NK-92 (cell line): ENCODE measurements around the gene CADM3.

Source experiments
- DNase-seq: peaks from one replicate; lab custom pipeline; 2025; ENCODE audit not compliant: unreplicated experiment; lab: John Stamatoyannopoulos, UW

The CADM3 gene

DNA sequence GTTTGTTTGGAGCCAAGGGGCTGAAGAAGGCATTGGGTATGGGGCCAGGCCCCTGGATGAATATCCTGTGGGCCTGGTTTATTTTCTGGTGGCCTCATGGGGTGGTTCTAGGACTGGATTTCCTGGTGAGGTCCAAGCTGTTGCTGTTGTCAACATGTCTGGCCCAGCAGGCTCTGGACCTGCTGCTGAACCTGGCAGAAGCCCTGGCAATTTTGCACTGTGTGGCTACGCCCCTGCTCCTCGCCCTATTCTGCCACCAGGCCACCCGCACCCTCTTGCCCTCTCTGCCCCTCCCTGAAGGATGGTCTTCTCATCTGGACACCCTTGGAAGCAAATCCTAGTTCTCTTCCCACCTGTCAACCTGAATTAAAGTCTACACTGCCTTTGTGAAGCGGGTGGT lies 34.7 kb downstream of the CADM3 start:
- no peak for DNase-seq

- no peak for DNase-seq
Measured at GRCh38 chr1:159207080-159207479, 35.7 kb downstream of the CADM3 start.

GRCh38 chr1:159207774-159208173 lies 36.4 kb downstream of the CADM3 start:
- no peak for DNase-seq

- no peak for DNase-seq
Measured at GRCh38 chr1:159208175-159208825, 36.9 kb downstream of the CADM3 start.

GRCh38 chr1:159209061-159209460 lies 37.6 kb downstream of the CADM3 start:
- DNase-seq: no peak

DNA sequence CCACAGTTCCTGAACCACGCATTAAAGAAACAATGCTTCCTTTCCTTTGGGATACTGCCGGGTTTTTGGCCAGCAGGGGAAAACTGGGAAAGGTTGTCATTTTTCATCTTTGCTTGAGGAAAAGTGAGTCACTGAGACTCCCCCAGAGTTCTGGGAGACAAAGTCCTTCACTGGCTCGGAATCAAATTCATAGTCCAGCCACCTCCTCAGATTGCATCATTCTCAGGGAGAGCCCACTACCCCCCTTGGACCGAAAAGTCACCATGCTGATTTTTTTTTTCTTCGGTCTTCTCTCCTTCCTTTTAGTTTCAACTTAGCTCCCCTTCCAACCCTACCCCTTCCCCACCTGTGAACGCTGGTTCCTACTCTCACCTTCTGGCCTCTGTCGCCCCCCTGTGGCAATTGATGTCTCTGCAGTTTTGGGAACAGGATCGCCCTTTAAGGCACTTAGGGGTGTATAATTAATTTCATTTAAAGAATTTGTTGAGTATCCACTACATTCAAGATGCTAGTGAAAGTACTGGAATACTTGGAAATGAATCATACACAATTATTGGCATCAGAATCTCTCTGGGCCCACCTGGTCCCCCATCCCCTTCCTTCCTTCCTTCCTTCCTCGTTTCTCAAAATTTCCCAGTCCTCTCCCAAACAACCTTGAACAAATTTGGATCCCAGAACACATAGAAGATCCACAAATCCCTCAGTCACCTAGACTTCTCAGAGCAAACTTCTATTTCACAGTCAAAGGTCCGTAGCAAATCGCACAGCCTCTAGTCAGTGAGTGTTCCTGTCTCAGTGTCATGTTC lies 40.1 kb downstream of the CADM3 start:
- no peak for DNase-seq

DNA sequence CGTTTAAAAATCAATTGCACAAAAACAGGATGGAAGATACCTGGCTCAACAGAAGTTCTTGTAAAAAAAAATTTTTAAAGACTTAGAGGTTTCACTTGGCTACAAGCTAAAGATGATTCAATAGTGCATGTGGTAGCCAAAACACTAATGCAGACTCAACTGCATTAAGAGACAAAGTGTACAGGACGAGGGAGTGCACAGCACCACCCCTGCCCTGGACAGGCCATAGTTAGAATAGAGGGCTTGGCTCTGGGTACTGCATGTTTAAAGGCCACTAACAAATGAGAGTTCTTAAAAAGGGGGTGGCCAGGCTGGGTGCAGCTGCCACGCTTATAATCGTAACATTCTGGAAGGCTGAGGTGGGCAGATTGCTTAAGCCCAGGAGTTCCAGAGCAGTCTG lies 41.2 kb downstream of the CADM3 start:
- DNase-seq: no peak

DNA sequence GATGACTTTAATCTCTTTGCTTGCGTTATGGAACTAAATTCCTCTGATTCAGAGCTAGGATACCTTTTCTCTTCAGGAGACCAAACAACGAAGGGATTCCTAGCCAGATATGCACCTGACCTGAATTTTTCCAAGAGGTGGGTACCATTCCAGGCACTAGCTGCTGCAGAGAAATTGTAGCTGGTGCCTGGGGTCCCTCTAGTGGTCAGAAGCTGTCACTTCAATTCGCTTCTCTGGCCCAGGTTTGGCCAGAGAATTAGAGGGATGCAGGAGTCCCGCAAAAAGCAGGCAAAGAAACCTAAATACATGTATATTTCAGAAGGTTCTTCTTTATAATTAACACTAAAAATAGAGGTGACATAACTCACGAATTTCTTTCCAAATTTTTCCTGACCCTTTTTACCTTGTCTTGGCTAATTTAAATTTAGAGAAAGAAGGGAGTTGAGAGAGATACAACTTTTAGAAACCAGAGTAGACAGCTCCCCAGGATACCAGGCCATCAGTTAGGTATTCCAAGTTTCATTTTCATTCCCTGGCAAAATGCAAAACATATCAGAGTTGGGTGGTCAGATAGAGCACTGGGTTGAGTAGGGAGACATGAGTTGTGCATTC lies 42.8 kb downstream of the CADM3 start:
- no peak for DNase-seq

GRCh38 chr1:159218649-159219636 lies 47.5 kb downstream of the CADM3 start:
- DNase-seq: no peak

GRCh38 chr1:159222075-159222865 lies 50.9 kb downstream of the CADM3 start:
- DNase-seq: no peak

DNA sequence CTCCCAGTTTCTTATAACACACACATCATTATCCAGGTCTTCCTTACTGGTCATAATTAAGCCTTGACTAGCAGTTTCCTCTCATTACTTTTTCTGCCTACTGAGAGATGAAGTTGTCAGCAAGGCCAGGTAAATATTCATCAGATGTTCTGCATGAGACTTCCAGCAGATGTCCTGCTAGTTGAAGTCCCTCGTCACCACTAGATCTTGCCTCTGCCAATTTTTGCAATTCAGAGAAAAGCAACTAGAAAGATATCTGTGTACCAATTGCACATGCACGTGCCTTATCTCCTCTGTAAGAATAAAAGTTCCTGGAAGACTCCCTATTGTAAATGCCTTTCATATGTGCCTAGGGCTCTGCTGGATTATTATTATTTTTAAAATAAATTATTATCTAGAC lies 51.6 kb downstream of the CADM3 start:
- no peak for DNase-seq

DNA sequence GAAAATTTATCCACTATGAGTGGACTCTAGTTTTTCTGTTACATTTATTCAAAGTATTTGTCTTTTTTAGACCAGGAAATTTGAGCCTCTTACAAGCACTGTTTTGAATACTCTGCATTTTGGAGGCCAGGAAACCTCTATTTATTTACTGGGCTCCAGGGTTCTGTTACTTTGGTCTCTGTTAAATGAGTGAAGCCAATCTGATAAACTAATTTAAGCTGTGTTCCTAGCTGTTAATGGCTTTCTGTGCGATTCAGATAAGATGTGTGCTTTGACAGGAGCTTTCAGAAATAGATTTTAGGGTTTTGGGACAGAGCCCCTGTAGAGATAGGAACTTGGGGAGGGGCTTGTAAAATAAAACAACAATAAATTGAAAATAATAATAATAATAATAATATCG lies 57.1 kb downstream of the CADM3 start:
- no peak for DNase-seq

- DNase-seq: no peak
Measured at GRCh38 chr1:159229260-159229885, 58.0 kb downstream of the CADM3 start.

- no peak for DNase-seq
Measured at GRCh38 chr1:159229896-159230295, 58.5 kb downstream of the CADM3 start.

DNA sequence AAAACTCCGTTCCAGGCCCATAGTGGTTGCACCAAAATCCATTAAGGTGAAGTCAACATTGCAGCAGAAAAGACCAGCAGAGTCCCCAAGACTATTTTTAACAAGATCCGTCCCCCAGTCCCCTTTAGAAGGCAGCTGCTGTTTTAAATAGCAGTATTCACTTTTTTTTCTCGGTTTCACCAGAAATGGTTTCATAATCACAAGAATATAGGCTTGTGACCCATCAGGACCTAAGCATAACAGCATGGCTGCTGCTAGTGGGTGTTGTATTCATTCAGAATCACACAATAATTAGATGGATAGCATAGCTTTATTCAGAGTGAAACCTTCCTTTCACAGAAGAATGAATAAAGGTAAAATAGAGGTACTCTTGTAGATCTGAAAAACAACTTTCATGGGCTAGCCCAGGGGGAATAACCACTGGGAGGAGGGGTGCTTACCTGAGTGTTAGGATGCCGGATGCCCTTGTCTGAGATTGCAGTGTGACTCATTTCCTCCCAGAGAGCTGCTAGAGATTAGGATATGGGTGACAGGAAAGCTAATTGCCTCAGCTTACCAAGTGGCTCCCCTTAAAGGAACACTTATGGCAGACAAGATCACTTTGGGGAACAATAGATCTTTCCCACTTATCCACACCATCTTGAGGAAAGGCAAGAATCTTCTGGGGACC lies 68.3 kb downstream of the CADM3 start:
- no peak for DNase-seq

- DNase-seq: no peak
Measured at GRCh38 chr1:159247266-159247665, 75.9 kb downstream of the CADM3 start.

DNA sequence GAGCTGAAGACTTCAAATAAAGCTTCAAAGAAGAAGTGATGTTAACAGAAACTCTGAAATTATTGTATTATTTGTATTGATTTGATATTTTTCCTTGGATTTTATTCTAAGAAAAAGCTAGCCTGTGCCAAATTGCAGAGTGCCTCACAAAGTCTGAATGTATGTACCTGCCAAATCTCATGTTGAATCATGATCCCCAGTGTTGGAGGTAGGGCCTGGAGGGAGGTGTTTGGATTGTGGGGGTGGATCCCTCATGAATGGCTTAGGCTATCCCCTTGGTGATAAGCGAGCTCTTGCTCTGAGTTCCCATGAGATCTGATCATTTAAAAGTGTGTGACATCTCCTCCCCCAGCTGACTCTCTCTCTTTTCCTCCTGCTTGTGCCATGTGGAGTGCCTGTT lies 76.9 kb downstream of the CADM3 start:
- no peak for DNase-seq

DNA sequence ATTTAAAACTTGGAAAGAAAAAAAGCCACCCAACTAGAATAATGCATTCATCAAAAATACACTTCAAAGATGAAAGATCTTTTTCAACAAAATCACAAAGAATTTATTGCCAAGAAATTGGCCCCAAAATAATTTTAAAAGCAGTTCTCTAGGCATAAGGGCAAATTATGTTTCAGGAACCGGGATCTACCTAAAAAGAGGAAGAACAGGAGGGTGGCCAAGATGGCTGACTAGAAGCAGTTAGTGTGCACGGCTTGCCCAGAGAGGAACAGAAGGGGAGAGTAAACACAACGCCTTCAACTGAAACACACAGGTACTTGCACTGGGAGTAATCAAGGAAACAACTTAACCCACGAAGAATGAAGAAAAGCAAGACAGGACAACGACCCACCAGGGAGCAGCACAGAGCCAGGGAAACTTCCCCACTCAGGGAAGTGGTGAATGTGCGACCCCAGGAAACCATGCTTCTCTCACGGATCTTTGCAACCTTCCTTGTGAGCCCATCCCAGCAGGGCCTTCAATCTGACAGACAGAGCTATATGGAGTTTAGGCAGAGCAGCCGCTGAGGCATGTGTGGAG lies 79.3 kb downstream of the CADM3 start:
- no peak for DNase-seq
